ENCODE results near the gene HIBCH.
"Not testable (repeated sequence)": the region's sequence is repeated elsewhere in the genome, so short reads cannot be mapped to it uniquely, and the experiment has no call there.

The HIBCH gene

DNA sequence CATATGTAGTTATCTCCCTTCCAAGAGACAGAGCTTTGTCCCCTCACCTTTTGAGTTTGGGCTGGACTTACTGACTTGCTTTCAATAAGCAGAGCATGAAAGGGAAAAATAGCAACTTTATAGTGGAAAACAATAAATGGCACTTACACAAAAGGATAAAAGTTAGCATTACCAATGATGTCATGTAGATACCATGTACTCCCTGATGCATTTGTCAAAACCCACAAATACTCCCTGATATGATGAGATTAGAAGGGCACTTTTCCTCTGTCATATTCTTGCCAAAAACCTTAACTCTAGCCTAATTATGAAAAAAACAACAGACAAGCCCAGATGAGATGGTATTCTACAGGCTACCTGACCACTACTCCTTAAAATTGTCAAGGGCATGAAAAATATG is 16.0 kb downstream of the HIBCH start:
- no peak for DNase-seq

DNA sequence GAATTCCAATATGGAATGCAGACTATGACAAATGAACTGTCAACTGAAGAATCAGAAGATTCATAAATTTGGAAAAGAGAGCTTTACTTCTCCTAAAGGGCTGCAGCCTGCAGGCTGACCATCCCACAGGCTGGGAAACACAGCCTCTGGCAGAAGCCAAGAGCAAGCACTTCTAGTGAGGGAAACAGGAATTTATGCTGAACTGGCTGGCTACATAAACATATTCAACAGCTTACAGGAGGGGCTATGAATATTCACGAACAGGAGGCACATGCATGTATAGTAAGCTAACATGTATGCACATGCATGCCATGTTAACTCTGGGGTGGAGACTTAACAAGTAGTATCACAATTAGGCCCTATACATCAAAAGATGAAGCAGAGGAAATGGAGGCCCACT is 17.6 kb downstream of the HIBCH start:
- no peak for DNase-seq

DNA sequence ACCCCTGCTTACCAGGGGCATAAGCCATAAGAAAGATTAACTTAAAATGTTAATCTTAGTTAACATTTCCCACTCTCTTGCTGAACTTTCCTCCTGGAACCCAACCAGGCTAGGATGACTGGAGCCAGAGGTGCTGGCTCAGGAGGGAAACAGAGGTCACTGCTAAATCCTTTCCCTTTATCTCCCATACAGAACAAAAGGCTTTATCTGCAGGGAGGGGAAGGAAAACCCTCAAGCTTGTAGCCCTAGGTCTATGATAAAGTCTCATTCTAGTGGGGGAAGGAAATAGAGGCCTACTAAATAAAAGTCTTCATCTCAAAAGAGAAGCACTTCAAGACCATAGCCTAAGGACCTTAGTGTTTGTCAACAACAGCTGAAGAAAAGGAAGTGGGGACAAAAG is 18.6 kb downstream of the HIBCH start:
- DNase-seq, result no peak

- DNase-seq, result not testable (repeated sequence)
Observed at GRCh38 chr2:190297880-190298279, 21.7 kb downstream of the HIBCH start.

DNA sequence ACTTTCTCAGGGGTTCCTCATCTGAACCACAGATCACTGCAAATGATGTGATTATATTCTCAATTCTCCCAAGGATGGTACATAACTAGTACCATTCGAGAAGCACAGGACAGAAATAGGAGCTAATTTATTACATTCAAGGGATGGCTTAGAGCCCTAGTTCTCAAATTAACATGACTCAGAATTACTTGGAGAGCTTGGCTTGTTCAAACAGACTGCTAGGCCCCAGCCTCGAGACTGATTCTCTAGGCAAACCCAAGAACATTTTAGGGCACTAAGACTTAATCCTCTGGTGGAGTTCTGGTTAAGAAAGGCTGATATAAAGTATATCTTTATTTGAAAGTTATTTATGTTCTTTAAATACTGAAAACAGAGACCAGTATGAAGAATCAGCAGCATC is 35.8 kb downstream of the HIBCH start:
- no peak for DNase-seq

- DNase-seq, result no peak
Observed at GRCh38 chr2:190280565-190281350, 38.9 kb downstream of the HIBCH start.

DNA sequence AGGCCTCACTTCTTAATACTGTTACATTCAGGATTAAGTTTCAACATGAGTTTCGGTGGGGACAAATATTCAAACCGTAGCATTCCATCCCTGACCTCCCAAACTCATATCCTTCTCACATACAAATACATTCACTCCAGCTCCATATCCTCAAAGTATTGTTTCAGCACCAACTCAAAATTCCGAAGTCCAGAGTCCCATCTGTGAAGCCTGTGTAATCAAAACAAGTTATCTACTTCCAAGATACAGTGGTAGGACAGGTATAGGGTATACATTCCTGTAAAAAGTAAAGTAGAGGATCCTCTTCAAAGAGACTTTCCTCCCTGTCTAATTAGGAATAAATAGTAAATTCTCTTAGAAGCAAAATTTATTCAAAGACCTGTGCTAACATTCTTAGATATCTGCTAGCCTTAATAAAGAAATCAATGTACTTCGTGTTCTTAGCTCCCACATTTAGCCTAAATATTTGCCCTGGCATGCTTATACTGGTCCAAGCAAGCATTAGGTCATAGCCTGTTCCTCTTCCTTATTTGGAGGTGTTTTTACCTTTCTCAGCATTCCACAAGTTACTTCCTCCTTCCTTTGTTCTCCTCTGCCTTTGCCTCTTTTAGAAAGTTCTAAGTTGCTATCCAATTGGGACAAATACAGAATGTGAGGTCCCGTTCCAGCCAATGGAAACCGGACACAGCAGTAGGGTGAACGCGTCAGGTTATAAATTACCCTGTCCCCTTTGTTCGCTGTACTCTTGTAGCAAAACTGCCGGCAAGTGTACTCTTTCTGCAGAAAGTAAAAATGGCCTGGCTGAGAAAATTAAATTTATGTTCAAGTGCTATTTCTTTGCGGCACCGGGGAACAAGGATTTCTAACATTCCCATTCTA is 40.1 kb downstream of the HIBCH start:
- not testable (repeated sequence) for DNase-seq

DNA sequence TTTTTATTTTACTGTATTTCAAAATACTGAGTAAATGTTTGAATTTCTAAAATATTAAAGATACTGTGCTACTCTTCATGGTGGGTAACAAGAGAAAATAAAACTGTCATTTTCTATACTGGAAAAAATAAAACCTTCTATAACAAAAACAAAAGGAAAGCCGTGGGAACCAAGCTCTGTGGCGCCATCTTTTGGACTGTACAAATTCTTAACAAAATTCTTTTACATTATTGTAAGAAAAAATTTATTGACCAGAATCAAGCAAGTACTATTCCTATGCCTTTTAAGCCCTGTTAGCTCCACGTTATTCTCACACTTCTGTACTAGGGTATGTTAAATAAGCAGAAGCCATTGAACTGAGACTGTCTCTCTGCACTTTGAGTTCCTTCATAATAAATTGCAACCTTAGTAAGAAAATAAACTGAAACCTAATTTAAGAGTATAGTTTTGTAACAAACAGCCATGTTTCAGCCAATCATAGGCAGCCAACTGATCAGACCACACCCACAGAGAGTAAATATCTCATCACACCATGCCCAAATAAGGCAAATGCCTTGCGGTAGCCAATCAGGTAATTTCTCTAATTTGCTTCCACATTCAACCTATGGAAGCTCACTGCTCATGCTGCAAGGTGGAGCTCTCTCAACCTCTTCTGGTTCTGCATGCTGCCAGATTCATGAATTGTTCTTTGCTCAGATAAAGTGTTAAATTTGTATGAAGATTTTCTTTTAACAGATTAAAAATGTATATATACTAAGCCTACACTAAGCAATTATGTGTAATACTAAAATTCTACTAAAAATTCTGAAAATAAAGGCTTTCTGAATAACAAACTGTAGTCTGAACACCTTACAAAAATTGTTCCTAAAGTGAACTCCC is 42.2 kb downstream of the HIBCH start:
- DNase-seq, result peak; percentile 34

DNA sequence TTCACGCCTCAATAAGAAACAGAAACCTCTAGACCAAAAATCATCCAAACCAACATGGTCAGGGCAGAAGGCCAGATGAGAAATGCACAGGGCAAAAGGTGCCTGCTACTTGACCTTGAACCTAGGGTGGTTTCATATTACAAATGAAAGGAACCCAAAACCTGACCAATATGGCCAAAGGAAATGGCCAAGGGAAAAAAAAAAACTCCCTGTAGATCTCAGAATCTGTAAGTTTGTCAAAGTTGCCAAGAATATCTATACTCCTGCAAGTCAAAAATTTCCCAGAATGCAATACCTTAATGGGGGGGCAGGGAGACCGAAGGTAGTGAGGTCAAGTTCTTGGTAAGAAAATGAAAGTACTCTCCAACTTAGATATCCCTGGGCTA is 47.2 kb downstream of the HIBCH start:
- no peak for DNase-seq

DNA sequence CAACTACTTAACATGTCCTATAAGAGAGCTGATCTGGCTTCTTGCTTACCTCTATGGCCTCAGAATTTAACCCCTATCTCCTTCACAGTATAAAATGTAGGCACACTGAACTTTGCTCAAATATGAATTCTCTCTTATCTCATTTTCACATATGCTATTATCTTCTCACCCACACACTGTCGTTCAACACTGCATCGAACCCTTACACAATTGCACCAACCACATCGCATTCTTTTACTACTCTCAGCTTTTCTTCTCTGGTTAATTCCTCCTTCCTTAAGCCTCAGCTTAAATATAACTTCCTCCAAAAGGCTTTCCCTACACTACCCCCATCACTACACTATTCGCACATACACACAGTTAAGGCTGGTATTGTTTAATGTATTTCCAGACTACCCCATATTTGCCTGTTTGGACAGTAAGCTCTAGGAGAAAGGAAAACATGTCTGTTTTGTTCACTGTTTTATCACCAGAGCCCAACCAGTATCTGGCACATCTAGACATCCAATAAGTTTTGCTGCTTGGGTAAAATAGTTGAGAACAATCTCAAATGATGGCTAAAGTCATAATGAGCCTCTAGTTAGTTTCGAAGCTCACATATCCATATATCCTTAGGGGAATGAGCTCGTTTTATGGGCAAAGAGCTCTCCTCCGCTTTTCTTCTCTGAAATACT is 47.7 kb downstream of the HIBCH start:
- DNase-seq, result no peak

GRCh38 chr2:190270298-190270697 is 49.3 kb downstream of the HIBCH start:
- no peak for DNase-seq

- not testable (repeated sequence) for DNase-seq
Observed at GRCh38 chr2:190269699-190270098, 49.9 kb downstream of the HIBCH start.

DNA sequence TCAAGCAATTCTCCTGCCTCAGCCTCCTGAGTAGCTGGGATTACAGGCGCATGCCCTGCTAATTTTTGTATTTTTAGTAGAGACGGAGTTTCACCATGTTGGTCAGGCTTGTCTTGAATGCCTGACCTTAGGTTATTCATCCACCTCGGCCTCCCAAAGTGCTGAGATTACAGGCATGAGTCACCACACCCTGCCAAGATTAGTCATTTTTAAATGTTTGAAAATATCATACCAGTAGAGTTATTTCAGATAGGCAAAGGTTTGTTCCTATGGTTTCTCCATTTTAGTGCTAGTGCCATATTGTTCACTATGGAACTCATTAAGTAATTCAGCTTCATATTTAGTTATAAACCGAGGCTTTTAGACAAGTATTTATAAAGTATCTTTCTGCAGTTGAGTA is 52.3 kb downstream of the HIBCH start:
- DNase-seq, result peak; percentile 15

DNA sequence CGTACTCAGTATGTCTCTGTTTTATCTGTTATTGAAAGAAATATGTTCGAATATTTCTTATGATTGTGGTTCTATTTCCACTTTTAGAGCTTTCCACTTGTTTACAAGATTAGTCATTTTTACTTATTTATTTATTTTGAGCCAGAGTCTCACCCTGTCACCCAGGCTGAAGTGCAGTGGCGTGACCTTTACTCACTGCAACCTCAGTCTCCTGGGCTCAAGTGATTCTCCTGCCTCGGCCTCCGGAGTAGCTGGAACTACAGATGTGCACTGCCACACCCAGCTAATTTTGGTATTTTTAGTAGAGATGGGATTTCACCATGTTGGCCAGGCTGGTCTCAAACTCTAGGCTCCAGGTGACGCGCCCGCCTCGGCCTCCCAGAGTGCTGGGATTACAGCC is 53.3 kb downstream of the HIBCH start:
- DNase-seq, result no peak

GRCh38 chr2:190261851-190262250 is 57.8 kb downstream of the HIBCH start:
- no peak for DNase-seq

GRCh38 chr2:190256087-190256486 is 63.5 kb downstream of the HIBCH start:
- DNase-seq, result no peak

DNA sequence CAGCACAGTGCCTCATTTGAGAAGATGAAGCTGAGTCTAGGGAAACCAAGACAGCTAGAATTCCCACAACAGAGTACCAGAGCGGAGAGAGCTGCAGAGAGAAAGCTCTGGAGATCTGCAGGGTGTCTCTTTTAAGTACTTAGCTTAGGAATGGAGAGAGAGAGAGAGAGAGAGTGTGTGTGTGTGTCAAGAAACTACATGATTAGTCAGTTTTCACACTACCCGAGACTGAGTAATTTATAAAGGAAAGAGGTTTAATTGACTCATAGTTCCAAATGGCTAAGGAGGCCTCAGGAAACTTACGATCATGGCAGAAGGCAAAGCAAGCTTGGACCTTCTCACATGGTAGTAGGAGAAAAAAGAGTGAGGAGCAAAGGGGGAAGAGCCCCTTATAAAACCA is 64.0 kb downstream of the HIBCH start:
- DNase-seq, result peak; percentile 52

- no peak for DNase-seq
Observed at GRCh38 chr2:190254063-190254850, 65.4 kb downstream of the HIBCH start.

DNA sequence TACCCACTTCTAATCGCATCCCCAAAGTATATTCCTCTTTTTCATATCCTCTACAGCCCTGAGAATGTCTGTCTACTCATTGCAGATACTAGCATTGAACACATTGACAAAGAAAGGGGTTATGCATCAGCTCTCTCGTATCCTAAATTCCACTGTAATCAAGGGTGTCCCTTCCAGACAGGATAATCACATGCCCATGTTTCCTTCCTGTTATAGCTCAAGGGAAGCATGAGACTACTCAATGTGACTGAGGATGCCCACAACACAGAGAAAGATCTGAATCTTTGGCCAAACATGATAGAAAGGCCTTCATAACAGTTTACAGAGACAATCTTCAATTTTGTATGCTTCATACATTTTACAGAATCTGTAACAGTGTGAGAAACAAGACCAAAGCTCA is 69.2 kb downstream of the HIBCH start:
- DNase-seq, result no peak

DNA sequence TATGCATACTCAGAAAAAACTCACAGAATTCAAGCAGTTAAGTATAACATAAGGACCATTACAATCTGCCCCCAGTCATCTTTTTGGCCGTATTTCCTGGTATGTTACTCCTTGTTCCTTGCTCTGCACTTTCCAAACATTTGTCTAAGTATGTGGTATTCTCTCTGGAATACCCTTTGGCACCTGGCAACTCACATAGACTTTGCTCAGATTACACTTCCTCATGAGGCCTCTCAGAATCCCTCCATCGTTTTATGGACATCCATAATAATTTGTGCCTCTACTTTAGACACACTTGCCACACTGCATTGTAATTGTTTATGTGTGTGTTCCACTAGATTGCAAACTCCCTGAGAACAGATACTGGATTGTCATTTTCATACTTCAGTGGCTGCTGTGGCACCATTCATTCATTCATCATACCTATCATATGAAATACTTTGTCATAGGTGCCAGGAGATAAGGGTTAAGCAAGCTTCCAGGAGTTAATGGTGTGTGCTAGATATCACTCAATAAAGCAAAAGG is 84.0 kb downstream of the HIBCH start:
- DNase-seq, result no peak

GRCh38 chr2:190235101-190235500 is 84.5 kb downstream of the HIBCH start:
- DNase-seq, result no peak
